HCT116 (cell line): ENCODE results near the gene ITPR2. TPM values are rescaled to one million over a fixed set of nuclear protein-coding genes. Genes with fewer than 3 reads are reported as not detected.

Experiments used
- ATAC-seq: fragments of 200-7000 bp; cut with Tn5 transposase; 2 replicates; pipeline ENCODE4 v1.9.1; 2020; ENCODE audit warnings: mild to moderate bottlenecking, moderate library complexity
- Bru-seq: library from RNA; stranded (reverse); fragments of 400-500 nt; gene quantifications from one replicate; lab custom pipeline; 2021; lab: Mats Ljungman, UMichigan
- BruChase-seq, 2 experiments: library from RNA; stranded (reverse); fragments of 400-500 nt; gene quantifications; one replicate each; lab custom pipeline; 2021; lab: Mats Ljungman, UMichigan
- BruUV-seq: library from RNA; stranded (reverse); fragments of 400-500 nt; replicated peaks from 2 replicates; lab custom pipeline; 2021; lab: Mats Ljungman, UMichigan
- CTCF ChIA-PET: fragments of 300-600 bp; sonication (Branson Sonifier 250); formaldehyde crosslinking; loops from one replicate; lab custom pipeline; 2021; ENCODE audit warnings: antibody characterized with exemption; lab: Charles Lee
- POLR2A ChIA-PET: fragments of 300-600, 350-600 bp; sonication (Branson Sonifier 250); formaldehyde crosslinking; loops from one replicate; lab custom pipeline; 2021; ENCODE audit warnings: antibody characterized with exemption; lab: Charles Lee
- RAD21 ChIA-PET, 2 experiments: fragments of 300-600 bp; sonication (Branson Sonifier 250); formaldehyde crosslinking; loops; one replicate each; lab custom pipeline; 2023; ENCODE audit warnings: low total read pairs in 2 of 2; ENCODE audit not compliant: uncharacterized antibody in 2 of 2, unreplicated experiment in 2 of 2, low non-redundant PET in 1 of 2; lab: Charles Lee
- DNase-seq: peaks from one replicate; pipeline ENCODE4 v3.0.0-alpha.2; 2010; ENCODE audit warnings: low read depth, low spot score
- H2AFZ ChIP-seq: fragments of 200-600 bp; shearing (Covaris generic), sonication (generic); 2 replicates; pipeline ENCODE4 v1.6.1; 2017; ENCODE audit warnings: low read depth, mixed run types, mixed read lengths, antibody characterized with exemption, low read length; ENCODE audit not compliant: poor library complexity, severe bottlenecking
- H3K27ac ChIP-seq: 2 replicates; pipeline ENCODE4 v1.5.1; 2012; ENCODE audit warnings: low read depth, low read length
- H3K27me3 ChIP-seq: fragments of 200-600 bp; sonication (generic); 2 replicates; pipeline ENCODE4 v1.6.1; 2016; ENCODE audit warnings: mixed run types, low read length, mixed read lengths; ENCODE audit not compliant: insufficient read depth
- H3K36me3 ChIP-seq, 2 experiments: fragments of 200-500 bp in 1 of 2; fragments of 200-600 bp in 1 of 2; sonication (Bioruptor generic) in 1 of 2; sonication (generic) in 1 of 2; 2 replicates each; pipeline versions ENCODE4 v1.5.1 to v1.6.1; 2014 to 2016; ENCODE audit warnings: low read length in 2 of 2, inconsistent platforms in 1 of 2, mixed read lengths in 1 of 2, mixed run types in 1 of 2; ENCODE audit not compliant: insufficient read depth in 2 of 2, control insufficient read depth in 1 of 2
- H3K4me1 ChIP-seq, 2 experiments: fragments of 200-600 bp in 1 of 2; sonication (generic) in 1 of 2; 2 replicates each; pipeline versions ENCODE4 v1.5.1 to v1.6.1; 2012 to 2017; ENCODE audit warnings: low read length in 2 of 2, inconsistent platforms in 1 of 2, mild to moderate bottlenecking in 1 of 2, mixed read lengths in 1 of 2, mixed run types in 1 of 2, moderate library complexity in 1 of 2; ENCODE audit not compliant: insufficient read depth in 2 of 2, control insufficient read depth in 1 of 2
- H3K4me2 ChIP-seq: fragments of 200-600 bp; sonication (generic); 2 replicates; pipeline ENCODE4 v1.6.1; 2017; ENCODE audit warnings: mixed run types, low read length, mixed read lengths
- H3K4me3 ChIP-seq, 2 experiments: fragments of 200-600 bp in 1 of 2; sonication (generic) in 1 of 2; replicated peaks in 1 of 2; 2 replicates each; pipeline ENCODE4 v1.5.1; 2011 to 2016; ENCODE audit warnings: low read length in 2 of 2, control low read depth in 1 of 2, low read depth in 1 of 2, mild to moderate bottlenecking in 1 of 2, mixed read lengths in 1 of 2, mixed run types in 1 of 2
- H3K79me2 ChIP-seq: fragments of 200-600 bp; sonication (generic); 2 replicates; pipeline ENCODE4 v1.6.1; 2017; ENCODE audit warnings: mild to moderate bottlenecking, mixed run types, low read length, moderate library complexity, mixed read lengths; ENCODE audit not compliant: insufficient read depth
- H3K9ac ChIP-seq: fragments of 200-600 bp; sonication (generic); 2 replicates; pipeline ENCODE4 v1.6.1; 2016; ENCODE audit warnings: low read length, mixed read lengths
- H3K9me2 ChIP-seq: fragments of 200-600 bp; sonication (generic), shearing (Covaris generic); 2 replicates; pipeline ENCODE4 v1.6.1; 2017; ENCODE audit warnings: mixed run types, mild to moderate bottlenecking, moderate library complexity; ENCODE audit not compliant: insufficient read depth
- H3K9me3 ChIP-seq, 2 experiments: fragments of 200-500 bp in 1 of 2; fragments of 200-600 bp in 1 of 2; sonication (Bioruptor generic) in 1 of 2; sonication (generic) in 1 of 2; 2 replicates each; pipeline ENCODE4 v1.6.1; 2014 to 2017; ENCODE audit warnings: low read length in 2 of 2, mixed read lengths in 2 of 2, inconsistent platforms in 1 of 2, low read depth in 1 of 2, mild to moderate bottlenecking in 1 of 2, mixed run types in 1 of 2, moderate library complexity in 1 of 2; ENCODE audit not compliant: control insufficient read depth in 1 of 2, insufficient read depth in 1 of 2
- H4K20me1 ChIP-seq: fragments of 200-600 bp; sonication (generic), shearing (Covaris generic); 2 replicates; pipeline ENCODE4 v1.6.1; 2017; ENCODE audit warnings: mixed run types, mild to moderate bottlenecking, moderate library complexity; ENCODE audit not compliant: insufficient read depth
- CTCF ChIP-seq, 3 experiments: fragments of 200-600 bp in 1 of 3; sonication (generic) in 1 of 3; IDR thresholded peaks in 2 of 3; conservative IDR thresholded peaks in 1 of 3; 2 replicates each; pipeline ENCODE4 v1.5.1; 2012 to 2017; ENCODE audit warnings: low read depth in 2 of 3, low read length in 2 of 3, antibody characterized with exemption in 1 of 3, borderline replicate concordance in 1 of 3, control low read depth in 1 of 3, mild to moderate bottlenecking in 1 of 3, mixed read lengths in 1 of 3, mixed run types in 1 of 3, moderate library complexity in 1 of 3; ENCODE audit not compliant: insufficient read depth in 1 of 3
- ELF1 ChIP-seq: IDR thresholded peaks from 2 replicates; pipeline ENCODE4 v1.6.1; 2012; ENCODE audit warnings: low read depth, borderline replicate concordance
- EZH2 ChIP-seq: fragments of 200-600 bp; sonication (generic); IDR thresholded peaks from 2 replicates; pipeline ENCODE4 v1.6.1; 2017; ENCODE audit warnings: antibody characterized with exemption, mixed run types
- JUND ChIP-seq: IDR thresholded peaks from 2 replicates; pipeline ENCODE4 v1.6.1; 2012
- POLR2A ChIP-seq: IDR thresholded peaks from 2 replicates; pipeline ENCODE4 v1.7.0; 2011; ENCODE audit warnings: borderline replicate concordance; ENCODE audit not compliant: insufficient read depth, insufficient read length; ENCODE audit errors: extremely low read depth
- POLR2AphosphoS5 ChIP-seq: IDR thresholded peaks from 2 replicates; pipeline ENCODE4 v1.6.1; 2011; ENCODE audit warnings: mild to moderate bottlenecking, low read depth, low read length, moderate library complexity
- RAD21 ChIP-seq: IDR thresholded peaks from 2 replicates; pipeline ENCODE4 v1.6.1; 2012; ENCODE audit warnings: low read depth, mild to moderate bottlenecking
- SP1 ChIP-seq: IDR thresholded peaks from 2 replicates; pipeline ENCODE4 v1.6.1; 2012; ENCODE audit warnings: low read depth
- TCF7L2 ChIP-seq: IDR thresholded peaks from 2 replicates; pipeline ENCODE4 v1.7.0; 2011; ENCODE audit warnings: borderline replicate concordance, inconsistent platforms; ENCODE audit not compliant: insufficient read depth, insufficient read length; ENCODE audit errors: extremely low read depth
- intact Hi-C: fragments of 100-400 bp; cut with micrococcal nuclease; formaldehyde crosslinking; loops from 2 replicates; pipeline ENCODE4 v1.10.0; 2022
- long read RNA-seq: library from polyadenylated mRNA; unstranded; transcript quantifications from one replicate; pipeline ENCODE4 v2.0.0, GENCODE V29; 2021; ENCODE audit not compliant: unreplicated experiment
- polyA plus RNA-seq: library from polyadenylated mRNA; unstranded; fragments of >200 nt; gene quantifications from 2 replicates; pipeline ENCODE4 v1.2.1, GENCODE V29; 2012; ENCODE audit warnings: missing spikeins
- total RNA-seq: library from RNA; stranded (reverse); gene quantifications from one replicate; pipeline ENCODE4 v1.2.1, GENCODE V29; 2021; ENCODE audit not compliant: unreplicated experiment

ITPR2 gene
- 6.5 TPM for total RNA-seq
- polyA plus RNA-seq: 2.1 and 2.5 TPM in 2 replicates
- Bru-seq, nascent RNA: percentile 51 among the genes with signal in this experiment
- percentile 44 among the genes with signal in this experiment for BruChase-seq, experiment 1, labeled RNA remaining after a 6-hour chase
- BruChase-seq, experiment 2, labeled RNA remaining after a 2-hour chase: percentile 46 among the genes with signal in this experiment
- long read RNA-seq, partial matches to known transcripts: 4 of 6 reads
- long read RNA-seq, other reads (novel, unspliced or antisense): 2 of 6 reads

GRCh38 chr12:26832822-26833742, at the start of gene ITPR2:
TSS of gene ITPR2 (minus strand) at chr12:26833194. CDS start at chr12:26832781, 413 bp downstream.
- Histone ChIP-seq H3K27me3 (no peaks in the 10 kb centered on the region), H3K4me1 (peaks cover 0 to 7% of the 10 kb centered on the region in 2 experiments; a peak in 2 of 4 replicates), H2AFZ (peak within 1 kb of the TSS; percentile 62), H3K4me2 (peak within 1 kb of the TSS; percentile 83), H3K9me2 (no peaks in the 10 kb centered on the region), H3K27ac (peak within 1 kb of the TSS; percentile 74), H3K9ac (peak within 1 kb of the TSS; percentile 73), H3K9me3 (no peaks in the 10 kb centered on the region), H3K79me2 (peaks cover 5% of the 10 kb centered on the region; the same call in 1 of the 2 replicates), H4K20me1 (no peaks in the 10 kb centered on the region)
- POLR2A ChIA-PET: interaction anchor here (0.6 to 1.3 kb wide), 4 partner anchors 10 to 38 kb away, joined by 3 to 4 read pairs (median 3); no protein-coding TSS in a partner anchor
- BruUV-seq: no TSS peak
- RAD21 ChIA-PET: interaction anchor here in 1 of 2 experiments (1.3 kb wide), 1 partner anchor 37 kb away, joined by 4 read pairs; no protein-coding TSS in a partner anchor
- peak; percentile 95 for ATAC-seq
- CTCF ChIA-PET: interaction anchor here (0.9 to 1.9 kb wide), 7 partner anchors 10 to 183 kb away, joined by 3 to 6 read pairs (median 4); no protein-coding TSS in a partner anchor
- intact Hi-C loops: no loop called here
- peak; percentile 74 for DNase-seq
- peak; percentile 40; the same call in 1 of the 2 replicates for TF ChIP-seq SP1
- no peak for TF ChIP-seq EZH2
- peak; percentile 88 for TF ChIP-seq POLR2AphosphoS5
- TF ChIP-seq RAD21: no peak
- TF ChIP-seq POLR2A: peak; percentile 70
- TF ChIP-seq, all 23 proteins: peak for 3
- Histone ChIP-seq H3K4me3 (peak within 1 kb of the TSS; percentile 77 to 94), H3K36me3 (no peaks in the 10 kb centered on the region)

GRCh38 chr12:26880625-26881024, 47.6 kb upstream of the ITPR2 start:
- H3K4me1 ChIP-seq: peaks cover 2 to 7% of the 10 kb centered on the region in 2 experiments; a peak in 2 of 4 replicates
- no peaks in the 10 kb centered on the region for H3K27me3 ChIP-seq
- no peaks in the 10 kb centered on the region for H3K9me2 ChIP-seq
- no peak for ATAC-seq
- no peaks in the 10 kb centered on the region for H3K9me3 ChIP-seq
- CTCF ChIA-PET: no interaction called here
- POLR2A ChIA-PET: no interaction called here
- no peak overlapping the region for H3K4me3 ChIP-seq
- no peak overlapping the region for H3K27ac ChIP-seq
- H3K4me2 ChIP-seq: no peak overlapping the region
- no peak for DNase-seq
- no peak overlapping the region for H2AFZ ChIP-seq
- RAD21 ChIA-PET: no interaction called here
- no peaks in the 10 kb centered on the region for H4K20me1 ChIP-seq
- intact Hi-C loops: no loop called here
- no TSS peak for BruUV-seq
- no peak overlapping the region for H3K9ac ChIP-seq
- no peaks in the 10 kb centered on the region for H3K79me2 ChIP-seq
- no peaks in the 10 kb centered on the region for H3K36me3 ChIP-seq
- no peak for TF ChIP-seq ELF1
- TF ChIP-seq POLR2AphosphoS5: no peak
- TF ChIP-seq SP1: no peak
- TF ChIP-seq TCF7L2: no peak
- TF ChIP-seq JUND: no peak
- TF ChIP-seq CTCF (IDR thresholded peaks at IDR 0.05 in 2 of 3, conservative IDR thresholded peaks at IDR 0.05 in 1 of 3; ENCODE audit: borderline replicate concordance in 1 of 3, insufficient read depth in 1 of 3, low read depth in 2 of 3, low read length in 2 of 3): no peak
- TF ChIP-seq RAD21: no peak
